DMS 273 (cell line): ENCODE results near the gene NUMA1.

Experiments used
- DNase-seq: peaks from one replicate; lab custom pipeline; 2025; ENCODE audit not compliant: unreplicated experiment; lab: John Stamatoyannopoulos, UW

Gene NUMA1

DNA sequence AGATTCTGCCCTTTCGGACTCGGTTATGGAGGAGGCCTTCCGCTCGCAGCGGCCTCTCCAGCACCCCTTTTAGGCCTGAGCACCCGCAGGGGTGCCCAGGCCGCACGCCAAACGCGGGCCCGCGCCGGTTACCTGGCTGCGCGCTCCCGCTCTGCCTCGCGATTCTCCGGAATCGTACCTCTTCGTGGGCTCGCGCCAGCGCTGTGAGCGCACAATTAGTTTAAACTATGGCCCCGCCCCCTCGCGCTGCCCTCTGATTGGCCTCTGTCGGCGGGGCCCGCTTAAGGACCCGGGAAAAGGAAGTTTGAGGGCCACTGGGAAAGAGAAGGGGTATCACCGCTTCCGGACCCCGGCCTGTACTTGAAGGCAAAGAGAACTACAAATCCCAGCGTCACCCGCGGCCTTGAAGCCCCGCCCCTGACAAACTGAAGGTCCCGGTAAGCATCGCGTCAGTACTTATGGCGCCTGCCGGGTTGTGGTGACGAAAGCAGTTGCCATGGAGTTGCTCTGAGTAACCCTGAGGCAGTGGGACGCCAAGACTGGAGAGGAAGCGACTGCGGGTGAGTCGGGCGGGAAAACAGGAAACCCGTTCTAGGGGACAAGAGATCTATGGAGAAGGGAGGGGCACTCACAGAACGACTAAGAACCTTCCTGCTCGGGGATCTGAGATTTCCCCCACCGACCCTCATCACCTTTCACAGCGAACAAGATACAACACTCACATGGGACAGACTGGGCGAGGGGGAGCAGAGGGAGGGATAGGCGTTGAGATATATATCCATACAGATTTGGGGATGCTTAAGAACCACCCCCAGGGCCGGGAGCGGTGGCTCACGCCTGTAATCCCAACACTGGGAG, at the start of gene NUMA1, which contains the start of gene LRRC51:
NUMA1 (minus strand) TSS at position 217 of the 858 bp plus-strand sequence. CDS start 44,599 bp downstream, outside the sequence.
LRRC51 (plus strand) TSS at position 525 of the 858 bp plus-strand sequence. CDS start 8,234 bp downstream, outside the sequence.
- peak; percentile 99 for DNase-seq

- DNase-seq: no peak
These were observed 49.0 kb upstream of the NUMA1 start for GRCh38 chr11:72129381-72129780.

DNA sequence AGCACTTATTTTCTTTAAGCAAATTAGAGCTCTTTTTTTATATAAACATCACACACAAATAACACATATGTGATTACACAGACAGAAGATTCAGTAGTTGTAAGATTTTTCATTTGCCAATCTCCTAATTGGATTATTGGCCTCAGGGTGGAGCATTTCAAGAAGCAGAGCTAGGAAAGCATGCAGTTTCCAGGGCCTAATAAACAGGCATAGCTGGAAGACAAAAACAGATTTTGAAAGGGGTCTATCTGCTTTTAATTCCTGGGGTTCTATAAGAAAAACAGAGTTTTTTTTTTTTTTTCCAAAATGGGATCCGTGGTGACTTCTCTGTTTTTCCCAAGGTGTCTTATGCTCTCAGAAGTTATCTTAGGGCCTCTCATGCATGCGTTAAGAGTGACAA, 47.6 kb upstream of the NUMA1 start:
- no peak for DNase-seq

DNA sequence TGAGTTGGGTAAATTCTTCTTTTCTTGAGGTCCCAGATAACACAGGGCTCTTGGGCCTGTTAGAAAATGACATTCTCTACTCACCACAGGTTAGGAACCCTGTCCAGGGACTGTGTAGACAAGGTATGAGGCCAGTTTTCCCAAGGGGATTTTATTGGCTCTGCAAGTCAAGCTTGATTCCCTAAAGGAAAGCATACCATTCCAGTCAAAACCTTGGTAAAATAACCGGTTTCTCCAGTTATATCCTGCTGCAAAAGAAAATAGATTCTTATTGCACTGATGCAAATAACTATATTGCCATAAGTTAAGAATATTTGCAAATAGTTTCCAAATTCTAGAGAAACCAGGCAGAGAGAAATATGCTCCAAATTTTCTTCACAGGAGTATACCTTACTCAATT, 45.6 kb upstream of the NUMA1 start:
- no peak for DNase-seq

- DNase-seq: no peak
These were observed 43.7 kb upstream of the NUMA1 start for GRCh38 chr11:72124046-72124445.

- no peak for DNase-seq
These were observed 42.8 kb upstream of the NUMA1 start for GRCh38 chr11:72123117-72123653.

DNA sequence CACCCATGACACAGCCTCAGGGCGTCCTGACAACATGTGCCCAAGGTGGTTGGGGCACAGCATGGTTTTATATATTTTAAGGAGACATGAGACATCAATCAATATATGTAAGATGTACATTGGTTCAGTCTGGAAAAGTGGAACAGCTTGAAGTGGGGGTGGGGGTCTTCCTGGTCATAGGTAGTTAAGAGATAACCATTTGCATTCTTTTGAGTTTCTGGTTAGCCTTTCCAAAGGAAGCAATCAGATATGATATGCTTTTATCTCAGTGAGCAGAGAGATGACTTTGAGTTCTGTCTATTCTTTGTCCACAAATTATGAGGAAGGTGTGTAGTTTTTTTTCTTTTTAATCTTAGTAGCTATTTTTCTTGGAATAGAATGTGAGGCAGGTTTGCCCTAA, 42.3 kb upstream of the NUMA1 start:
- DNase-seq: no peak

DNA sequence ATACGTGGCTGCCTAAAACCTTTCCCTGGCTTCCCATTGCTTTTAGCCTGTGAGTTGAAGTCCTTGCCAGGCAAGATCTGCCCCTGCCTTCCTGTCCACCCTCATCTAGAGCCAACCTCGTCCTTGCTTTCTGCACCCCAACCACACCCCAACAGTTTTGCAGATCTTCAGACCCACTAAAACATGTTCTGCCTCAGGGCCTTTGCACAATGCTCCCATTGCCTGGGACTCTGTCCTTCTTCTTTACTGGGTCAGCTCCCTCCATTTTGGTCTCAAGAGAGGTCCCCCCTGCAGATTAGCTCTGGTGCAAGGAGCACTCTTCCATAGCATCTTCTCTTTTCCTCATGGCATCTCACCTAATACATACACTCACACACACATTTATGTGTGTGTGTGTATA, 40.6 kb upstream of the NUMA1 start:
- DNase-seq: no peak

- no peak for DNase-seq
These were observed 38.9 kb upstream of the NUMA1 start for GRCh38 chr11:72119198-72119597.

DNA sequence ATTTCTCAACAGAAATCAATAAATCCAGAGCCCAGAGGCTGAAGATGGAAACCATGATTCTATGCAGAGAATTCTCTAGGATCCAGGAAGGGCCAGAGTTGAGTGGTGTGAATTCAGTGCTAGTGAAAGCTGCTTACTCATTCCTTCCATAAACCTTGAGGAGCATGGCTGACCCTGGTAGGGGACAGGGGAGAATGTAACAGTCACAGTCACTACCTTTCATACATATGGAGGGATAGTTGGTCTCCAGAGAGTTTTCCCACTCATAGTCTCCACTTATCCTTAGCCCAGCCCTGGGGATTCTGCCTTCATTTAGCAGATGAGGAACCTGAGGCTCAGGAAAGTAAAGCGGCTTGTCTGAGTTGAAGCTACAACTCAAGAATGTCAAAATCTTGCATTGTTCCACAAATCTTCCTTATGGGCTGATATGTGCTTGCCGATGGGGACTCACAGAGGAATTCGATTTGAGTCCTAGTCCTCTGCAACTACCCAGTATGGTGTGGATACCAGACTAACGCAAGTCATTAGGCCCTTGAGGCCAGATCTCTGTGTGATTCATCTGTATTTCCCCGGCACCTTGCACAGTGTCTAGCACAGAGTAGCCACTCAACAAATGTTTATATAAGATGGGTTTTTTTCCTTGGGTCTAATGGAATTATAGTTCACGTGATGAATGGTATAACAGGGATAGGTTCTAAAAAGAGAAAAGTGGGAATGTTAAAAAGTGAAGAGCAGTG, 35.8 kb upstream of the NUMA1 start:
- no peak for DNase-seq

DNA sequence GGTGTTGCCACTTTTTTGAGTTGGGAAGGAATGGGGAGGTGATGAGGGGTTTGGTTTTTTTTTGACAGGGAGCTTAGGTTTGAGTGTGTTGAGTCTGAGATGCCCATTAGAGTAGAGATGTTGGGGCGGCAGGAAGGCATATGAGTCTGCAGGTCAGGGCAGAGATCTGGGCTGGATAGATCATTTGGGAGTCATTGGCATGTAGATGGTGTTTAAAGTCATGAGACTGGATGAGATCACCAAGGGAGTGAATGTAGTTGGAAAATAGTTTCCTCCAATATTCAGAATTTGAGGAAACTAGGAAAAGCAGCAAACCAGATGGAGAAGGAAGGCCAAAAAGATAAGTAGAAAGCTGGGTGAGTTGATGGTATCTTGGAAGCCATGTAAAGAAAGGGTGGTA, 34.2 kb upstream of the NUMA1 start:
- no peak for DNase-seq

GRCh38 chr11:72112978-72113808, 32.9 kb upstream of the NUMA1 start:
- DNase-seq: peak; percentile 26

DNA sequence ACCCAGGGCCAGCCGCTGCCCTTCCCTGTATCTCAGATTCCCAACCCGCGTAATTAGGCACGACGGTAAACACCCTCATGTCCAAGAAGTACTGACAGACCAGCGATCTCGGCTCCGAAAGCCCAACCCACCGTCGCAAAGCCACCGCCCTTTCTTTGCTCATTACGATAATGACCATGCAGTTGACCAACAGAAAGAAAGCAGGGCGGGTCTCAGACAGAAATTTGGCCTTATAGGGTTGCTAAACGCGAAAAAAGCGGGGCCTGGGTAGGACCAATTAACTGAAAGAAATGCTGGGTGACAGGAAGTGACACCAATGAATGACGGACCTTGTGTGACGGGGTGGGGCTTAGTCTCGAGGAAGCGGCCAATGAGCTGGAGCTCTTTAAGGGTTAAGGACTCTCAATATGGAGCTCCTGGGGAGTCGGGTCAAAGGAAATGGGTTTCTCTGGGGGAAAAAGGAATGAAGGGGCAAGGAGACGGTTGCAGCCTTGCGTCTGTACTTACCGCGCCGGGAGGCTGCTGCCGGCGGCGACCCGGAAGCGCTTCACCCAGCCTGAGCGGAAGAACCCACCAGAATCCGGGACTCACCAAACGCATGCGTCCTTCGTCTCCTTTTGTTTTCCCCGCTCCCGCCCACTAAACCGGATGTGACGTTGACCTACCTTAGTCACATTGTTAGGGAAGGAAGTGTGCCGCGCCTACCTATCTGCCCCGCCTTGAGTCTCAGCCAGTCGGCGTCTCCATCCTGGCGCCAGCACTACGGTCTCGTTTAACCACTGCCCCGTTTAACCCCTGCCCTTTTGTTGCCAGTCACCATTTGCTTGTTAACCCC, 32.0 kb upstream of the NUMA1 start, which contains the start of gene ANAPC15:
ANAPC15 (minus strand) TSS at position 553 of the 835 bp plus-strand sequence. CDS start 1,419 bp downstream, outside the sequence.
- DNase-seq: peak; percentile 98

DNA sequence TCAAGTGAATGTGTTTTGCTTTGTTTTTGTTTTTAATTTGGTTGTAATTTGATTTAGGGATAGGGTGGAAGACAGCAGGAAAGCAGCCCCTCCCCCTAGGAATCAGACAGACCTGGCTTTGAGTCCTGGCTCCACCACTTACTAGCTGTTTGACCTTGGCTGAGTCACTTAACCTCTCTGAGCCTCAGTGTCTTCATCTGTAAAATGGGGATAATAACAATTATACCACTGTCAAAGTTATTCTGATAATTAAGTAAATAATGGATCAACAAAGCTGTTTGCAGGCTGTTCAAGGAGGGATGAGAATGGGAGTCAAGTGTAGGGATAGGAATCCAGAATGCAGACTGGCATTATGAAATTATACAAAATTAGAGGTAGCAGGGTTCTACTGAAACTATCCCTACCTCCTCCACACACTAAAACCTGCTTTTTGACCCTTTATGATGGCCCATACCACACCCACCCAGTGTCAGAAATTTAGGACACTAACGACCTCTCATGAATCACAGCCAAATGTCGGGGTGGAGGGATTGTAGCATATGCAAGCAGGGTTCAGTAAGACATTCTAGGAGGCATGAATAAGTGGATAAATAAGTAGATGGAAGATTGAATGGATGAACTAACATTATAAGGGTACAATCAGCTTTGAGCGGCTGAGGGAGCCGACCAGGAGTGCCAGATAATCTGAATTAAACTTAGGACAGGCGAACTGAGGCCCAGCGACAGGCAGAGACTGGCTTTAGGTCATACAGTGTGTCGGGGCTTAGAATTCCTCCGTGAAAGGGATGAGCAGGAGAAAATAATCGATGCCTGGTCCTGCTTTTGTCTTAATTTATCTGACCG, 31.2 kb upstream of the NUMA1 start:
- no peak for DNase-seq

GRCh38 chr11:72105888-72106287, 25.5 kb upstream of the NUMA1 start, which contains the start of gene TOMT:
Gene TOMT (plus strand): TSS chr11:72105924. CDS start chr11:72105952, 28 bp downstream.
- no peak for DNase-seq

DNA sequence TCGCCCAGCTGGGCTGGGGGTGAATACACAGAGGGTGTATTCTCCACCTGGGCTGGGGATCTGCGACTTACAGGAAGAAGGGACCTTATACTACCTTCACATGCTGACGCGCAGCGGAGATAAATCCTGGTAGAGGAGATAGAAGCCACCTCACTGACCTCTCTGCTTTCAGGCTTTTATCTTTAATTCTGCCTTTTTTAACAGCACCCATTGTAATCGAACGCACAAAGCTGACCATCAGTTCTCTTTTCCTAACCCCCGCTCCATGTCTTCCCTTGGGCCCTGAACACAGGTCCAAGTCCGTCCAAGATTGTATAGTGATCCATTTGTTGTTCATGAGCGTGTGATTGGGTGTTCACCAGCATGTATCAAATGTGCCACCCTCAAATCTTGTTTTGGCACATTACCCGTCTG, 23.4 kb upstream of the NUMA1 start:
- DNase-seq: no peak

DNA sequence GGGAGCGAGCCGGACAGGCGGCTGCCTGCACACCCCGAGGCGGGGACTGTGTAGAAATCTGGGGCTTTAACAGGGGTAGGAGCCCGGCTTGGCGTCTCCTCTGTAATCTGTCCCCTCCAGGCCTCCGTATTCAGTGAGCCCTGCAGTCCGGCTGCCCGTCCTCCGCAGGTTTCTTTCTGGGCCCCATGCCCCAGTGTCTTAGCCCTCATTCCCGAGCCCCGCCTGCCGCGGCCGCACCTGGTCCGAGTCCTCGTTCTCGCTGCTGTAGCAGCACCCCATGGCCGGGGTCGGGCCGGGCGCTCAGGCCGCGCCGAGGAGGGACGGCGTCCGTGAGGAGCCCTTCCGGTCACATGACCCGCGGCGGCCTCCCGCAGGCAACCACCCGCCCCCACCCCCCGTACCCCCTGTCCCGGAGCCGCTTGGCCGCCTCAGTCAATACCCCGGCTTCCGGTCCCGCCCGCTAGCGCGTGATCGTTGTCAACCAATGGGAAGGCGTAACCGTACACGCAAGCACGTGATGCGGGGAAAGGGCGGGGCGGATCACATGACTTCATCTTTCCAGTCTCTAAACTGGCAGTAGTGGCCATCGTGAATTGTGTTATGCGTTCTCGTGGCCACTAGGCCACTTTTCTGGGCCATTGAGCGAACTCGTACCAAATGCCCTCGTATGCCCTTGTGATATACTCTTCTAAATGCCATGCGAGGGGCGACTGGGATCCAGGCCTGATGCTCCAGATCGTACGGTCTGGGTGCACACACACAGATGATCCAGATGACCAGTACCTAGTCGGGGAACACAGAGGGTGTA, 22.8 kb upstream of the NUMA1 start, which contains the start of gene LAMTOR1:
LAMTOR1 (minus strand) TSS at position 352 of the 808 bp plus-strand sequence; CDS start at position 279, 73 bp downstream.
- DNase-seq: peak; percentile 98

GRCh38 chr11:72102631-72102945, 22.2 kb upstream of the NUMA1 start:
- DNase-seq: no peak
